Transverse colon (tissue), 4 donors: ENCODE measurements around the gene SUPT4H1. TPM values are rescaled to one million over a fixed set of nuclear protein-coding genes. Genes with fewer than 3 reads are reported as not detected.

Experiments
- DNase-seq: peaks from one replicate; pipeline ENCODE4 v3.0.0-alpha.2; 2019
- H3K27ac ChIP-seq, 4 donors: fragments of 200-600 bp; sonication (generic); 2 replicates each; pipeline ENCODE4 v1.5.1; 2016 to 2018; ENCODE audit warnings: inconsistent platforms in 4 of 4
- H3K27me3 ChIP-seq: fragments of 200-600 bp; sonication (generic); 2 replicates; pipeline ENCODE4 v1.5.1; 2017; ENCODE audit warnings: inconsistent platforms
- H3K36me3 ChIP-seq, 4 donors: fragments of 200-600 bp; sonication (generic); 2 replicates each; pipeline ENCODE4 v1.5.1; 2017 to 2019; ENCODE audit warnings: inconsistent platforms in 4 of 4
- H3K4me1 ChIP-seq, 4 donors: fragments of 200-600 bp; sonication (generic); 2 replicates each; pipeline ENCODE4 v1.5.1; 2017 to 2020; ENCODE audit warnings: inconsistent platforms in 4 of 4
- H3K4me3 ChIP-seq, 4 donors: fragments of 200-600 bp; sonication (generic); 1 replicate in 1 of 4; 2 replicates in 3 of 4; pipeline versions ENCODE4 v1.5.1 to v1.6.1; 2017 to 2019; ENCODE audit warnings: inconsistent platforms in 4 of 4
- H3K9me3 ChIP-seq, 2 donors: fragments of 200-600 bp; sonication (generic); 2 replicates each; pipeline ENCODE4 v1.5.1; 2017 to 2019; ENCODE audit warnings: inconsistent platforms in 2 of 2
- EP300 ChIP-seq: sonication (generic); formaldehyde crosslinking; IDR thresholded peaks from one replicate; pipeline ENCODE4 v1.6.1; 2017; ENCODE audit warnings: antibody characterized with exemption, low read depth
- POLR2A ChIP-seq: fragments of 450-650 bp; IDR thresholded peaks from one replicate; pipeline ENCODE4 v1.6.1; 2016; ENCODE audit warnings: antibody characterized with exemption, mild to moderate bottlenecking, moderate library complexity
- POLR2AphosphoS5 ChIP-seq, 3 donors: sonication (generic); formaldehyde crosslinking; IDR thresholded peaks; one replicate each; pipeline ENCODE4 v1.6.1; 2016; ENCODE audit warnings: antibody characterized with exemption in 3 of 3
- WGBS, 2 donors: methylation state at CpG; one replicate each; pipeline ENCODE4 v1.1.5; 2018; ENCODE audit warnings: low coverage in 1 of 2; 5-methylcytosine and 5-hydroxymethylcytosine counted together
- in situ Hi-C, 4 donors: fragments of 200-750 bp; cut with MboI; loops; one replicate each; pipeline versions ENCODE4 v1.15.0 to v1.15.1; 2017; ENCODE audit warnings: low sequenced_read_pairs in 3 of 4, low pct_ligation_motif_present in 1 of 4, low pct_unique_long_range_greater_than_20kb in 1 of 4
- intact Hi-C: fragments of 100-400 bp; cut with DNase I; formaldehyde crosslinking; loops from one replicate; pipeline ENCODE4 v1.15.1; 2023; ENCODE audit warnings: low total_unique reads
- total RNA-seq, 4 donors: library from RNA; depleted of rRNA; stranded (reverse); fragments of >200 nt; gene quantifications; one replicate each; pipeline ENCODE4 v1.1.0, GENCODE V29; 2016
- TF ChIP-seq, protein P1 (sequence below), 5 experiments: fragments of 200-600 bp in 3 of 5; fragments of 450-650 bp in 2 of 5; sonication (generic) in 3 of 5; IDR thresholded peaks; 1 replicate in 2 of 5; 2 replicates in 3 of 5; pipeline ENCODE4 v1.5.1; 2016 to 2017; ENCODE audit warnings: antibody characterized with exemption in 5 of 5, inconsistent platforms in 3 of 5, mild to moderate bottlenecking in 2 of 5, moderate library complexity in 1 of 5

SUPT4H1 gene
- total RNA-seq, 4 donors from 2014 or later: 12.0 to 66.3 (median 40.0) TPM

GRCh38 chr17:58364270-58364942 is 12.4 kb upstream of the SUPT4H1 start:
- TF ChIP-seq POLR2AphosphoS5 (IDR thresholded peaks at IDR 0.05) (no peak), EP300 (no peak), POLR2A (no peak)
- TF ChIP-seq, protein P1, sequence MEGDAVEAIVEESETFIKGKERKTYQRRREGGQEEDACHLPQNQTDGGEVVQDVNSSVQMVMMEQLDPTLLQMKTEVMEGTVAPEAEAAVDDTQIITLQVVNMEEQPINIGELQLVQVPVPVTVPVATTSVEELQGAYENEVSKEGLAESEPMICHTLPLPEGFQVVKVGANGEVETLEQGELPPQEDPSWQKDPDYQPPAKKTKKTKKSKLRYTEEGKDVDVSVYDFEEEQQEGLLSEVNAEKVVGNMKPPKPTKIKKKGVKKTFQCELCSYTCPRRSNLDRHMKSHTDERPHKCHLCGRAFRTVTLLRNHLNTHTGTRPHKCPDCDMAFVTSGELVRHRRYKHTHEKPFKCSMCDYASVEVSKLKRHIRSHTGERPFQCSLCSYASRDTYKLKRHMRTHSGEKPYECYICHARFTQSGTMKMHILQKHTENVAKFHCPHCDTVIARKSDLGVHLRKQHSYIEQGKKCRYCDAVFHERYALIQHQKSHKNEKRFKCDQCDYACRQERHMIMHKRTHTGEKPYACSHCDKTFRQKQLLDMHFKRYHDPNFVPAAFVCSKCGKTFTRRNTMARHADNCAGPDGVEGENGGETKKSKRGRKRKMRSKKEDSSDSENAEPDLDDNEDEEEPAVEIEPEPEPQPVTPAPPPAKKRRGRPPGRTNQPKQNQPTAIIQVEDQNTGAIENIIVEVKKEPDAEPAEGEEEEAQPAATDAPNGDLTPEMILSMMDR (IDR thresholded peaks at IDR 0.05): no peak
- H3K4me1 ChIP-seq: peaks cover 12 to 53% (median 42%) of the 10 kb centered on the region in 4 donors
- DNase-seq: peak; percentile 65
- H3K27me3 ChIP-seq: no peaks in the 10 kb centered on the region
- in situ Hi-C loops (loop anchor here in 1 of 4 donors (10.0 kb wide), 1 partner anchor 50 kb away; the partner anchor contains the start of gene RNF43), intact Hi-C loops (no loop called here)
- no peak overlapping the region for H3K4me3 ChIP-seq
- H3K36me3 ChIP-seq: no peaks in the 10 kb centered on the region
- peak overlapping the region; percentile 82 to 91 (median 84) for H3K27ac ChIP-seq
- 27 to 43% methylated on average over 3 to 7 of the region's 7 CpGs for WGBS, 2 donors
- no peaks in the 10 kb centered on the region for H3K9me3 ChIP-seq

GRCh38 chr17:58363457-58364185 is 11.6 kb upstream of the SUPT4H1 start:
- in situ Hi-C loops: loop anchor here in 1 of 4 donors (10.0 kb wide), 1 partner anchor 51 kb away; the partner anchor contains the start of gene RNF43
- intact Hi-C loops: no loop called here
- WGBS, 2 donors: 75% methylated on average over 8 of the region's 8 CpGs; no CpG with 5 or more reads in 1 of the 2 donors
- DNase-seq: no peak
- Histone ChIP-seq H3K9me3 (no peaks in the 10 kb centered on the region), H3K4me1 (peaks cover 12 to 45% (median 34%) of the 10 kb centered on the region in 4 donors), H3K4me3 (no peak overlapping the region), H3K36me3 (no peaks in the 10 kb centered on the region), H3K27ac (peak overlapping the region; percentile 82 to 91 (median 84)), H3K27me3 (no peaks in the 10 kb centered on the region)
- TF ChIP-seq EP300 (no peak), POLR2A (no peak), POLR2AphosphoS5 (IDR thresholded peaks at IDR 0.05) (no peak)
- TF ChIP-seq, protein P1 (IDR thresholded peaks at IDR 0.05): no peak

- DNase-seq: no peak
- TF ChIP-seq, protein P1 (IDR thresholded peaks at IDR 0.05): no peak
- no peaks in the 10 kb centered on the region for H3K9me3 ChIP-seq
- H3K27ac ChIP-seq: no peak overlapping the region
- H3K36me3 ChIP-seq: no peaks in the 10 kb centered on the region
- no peaks in the 10 kb centered on the region for H3K27me3 ChIP-seq
- peaks cover 12 to 40% (median 34%) of the 10 kb centered on the region in 4 donors for H3K4me1 ChIP-seq
- H3K4me3 ChIP-seq: no peak overlapping the region
- in situ Hi-C loops: loop anchor here in 1 of 4 donors (10.0 kb wide), 1 partner anchor 52 kb away; the partner anchor contains the start of gene RNF43
- WGBS, 2 donors: 84 to 89% methylated on average over 3 to 16 of the region's 16 CpGs
- intact Hi-C loops: no loop called here
Observed at GRCh38 chr17:58362368-58363014, 10.5 kb upstream of the SUPT4H1 start.
